H1 (cell line): Measurements from ENCODE around the gene GRIP2.

Experiments
- CTCF ChIP-seq, 3 experiments: IDR thresholded peaks; 1 replicate in 2 of 3; 2 replicates in 1 of 3; pipeline versions ENCODE4 v1.5.1 to v1.6.1; 2011; ENCODE audit warnings: low read length in 3 of 3, mild to moderate bottlenecking in 3 of 3, inconsistent platforms in 2 of 3, low read depth in 1 of 3, moderate library complexity in 1 of 3; ENCODE audit not compliant: insufficient read depth in 1 of 3; ENCODE audit errors: control extremely low read depth in 1 of 3
- EGR1 ChIP-seq: IDR thresholded peaks from 2 replicates; pipeline ENCODE4 v1.6.1; 2011; ENCODE audit warnings: low read depth, low read length, borderline replicate concordance
- EP300 ChIP-seq, 2 experiments: IDR thresholded peaks; 1 replicate in 1 of 2; 2 replicates in 1 of 2; pipeline ENCODE4 v1.6.1; 2011 to 2012; ENCODE audit warnings: low read depth in 2 of 2, low read length in 2 of 2, mild to moderate bottlenecking in 2 of 2, borderline replicate concordance in 1 of 2, inconsistent platforms in 1 of 2, moderate library complexity in 1 of 2
- EZH2 ChIP-seq: fragments of 200-600 bp; sonication (generic); IDR thresholded peaks from 2 replicates; pipeline ENCODE4 v1.7.1; 2012; ENCODE audit warnings: low read depth, mild to moderate bottlenecking, moderate library complexity, low read length, inconsistent platforms; ENCODE audit not compliant: severe bottlenecking
- GTF2F1 ChIP-seq: IDR thresholded peaks from 2 replicates; pipeline ENCODE4 v1.6.1; 2012; ENCODE audit warnings: low read depth, low read length, improper control_type of control experiment, borderline replicate concordance
- PHF8 ChIP-seq: fragments of 200-600 bp; sonication (generic); conservative IDR thresholded peaks from 2 replicates; pipeline ENCODE4 v1.7.1; 2012; ENCODE audit warnings: low read depth, mild to moderate bottlenecking, inconsistent platforms, low read length, moderate library complexity
- POLR2A ChIP-seq, 2 experiments: IDR thresholded peaks; 1 replicate in 1 of 2; 2 replicates in 1 of 2; pipeline ENCODE4 v1.6.1; 2011; ENCODE audit warnings: low read depth in 2 of 2, low read length in 2 of 2, mild to moderate bottlenecking in 2 of 2; ENCODE audit errors: control extremely low read depth in 1 of 2
- RAD21 ChIP-seq, 2 experiments: IDR thresholded peaks in 1 of 2; conservative IDR thresholded peaks in 1 of 2; 2 replicates each; pipeline ENCODE4 v1.6.1; 2011; ENCODE audit warnings: low read depth in 2 of 2, low read length in 2 of 2, improper control_type of control experiment in 1 of 2, inconsistent platforms in 1 of 2, mild to moderate bottlenecking in 1 of 2, moderate library complexity in 1 of 2
- RFX5 ChIP-seq: IDR thresholded peaks from 2 replicates; pipeline ENCODE4 v1.6.1; 2011; ENCODE audit warnings: low read depth, low read length, improper control_type of control experiment, borderline replicate concordance
- RXRA ChIP-seq: IDR thresholded peaks from 2 replicates; pipeline ENCODE4 v1.6.1; 2011; ENCODE audit warnings: low read depth, mild to moderate bottlenecking, low read length, moderate library complexity; ENCODE audit not compliant: insufficient read depth
- TAF1 ChIP-seq: IDR thresholded peaks from 2 replicates; pipeline ENCODE4 v1.6.1; 2011; ENCODE audit warnings: mild to moderate bottlenecking, low read depth, low read length
- YY1 ChIP-seq: IDR thresholded peaks from 2 replicates; pipeline ENCODE4 v1.6.1; 2011; ENCODE audit warnings: low read depth, mild to moderate bottlenecking, low read length

GRCh38 chr3:14521611-14522010 lies 18.5 kb downstream of the GRIP2 start:
- TF ChIP-seq YY1 (no peak), EP300 (IDR thresholded peaks at IDR 0.05; ENCODE audit: borderline replicate concordance in 1 of 2, low read depth in 2 of 2, low read length in 2 of 2) (no peak), CTCF (IDR thresholded peaks at IDR 0.05; ENCODE audit: control extremely low read depth in 1 of 3, insufficient read depth in 1 of 3, low read depth in 1 of 3, low read length in 3 of 3) (no peak), RAD21 (IDR thresholded peaks at IDR 0.05 in 1 of 2, conservative IDR thresholded peaks at IDR 0.05 in 1 of 2; ENCODE audit: low read depth in 2 of 2, low read length in 2 of 2) (no peak), POLR2A (IDR thresholded peaks at IDR 0.05; ENCODE audit: control extremely low read depth in 1 of 2, low read depth in 2 of 2, low read length in 2 of 2) (no peak), RFX5 (no peak), EZH2 (no peak), TAF1 (no peak), PHF8 (no peak), EGR1 (no peak), GTF2F1 (no peak), RXRA (no peak)
